Measurements from ENCODE around the gene CACYBP.

The CACYBP gene

GRCh38 chr1:174984952-174985351, 14.8 kb upstream of the CACYBP start:
- Histone ChIP-seq H3K27ac (ENCODE audit: low read length, poor library complexity, severe bottlenecking) (no peak overlapping the region), H2AK5ac (ENCODE audit: low read length, severe bottlenecking) (no peak overlapping the region), H3K9me3 (ENCODE audit: control insufficient read depth, low read length) (no peaks in the 10 kb centered on the region), H3K4me1 (ENCODE audit: control insufficient read depth, insufficient read depth, low read depth, low read length) (no peaks in the 10 kb centered on the region), H3K14ac (ENCODE audit: low read length in 2 of 2) (no peak overlapping the region), H4K91ac (ENCODE audit: low read length) (no peak overlapping the region), H2BK120ac (ENCODE audit: low read depth, low read length) (no peak overlapping the region), H4K8ac (ENCODE audit: low read length) (no peak overlapping the region), H3K9ac (ENCODE audit: low read length) (no peak overlapping the region), H3K4me3 (ENCODE audit: insufficient read depth in 1 of 2, low read depth in 1 of 2, low read length in 2 of 2) (no peak overlapping the region), H3K18ac (ENCODE audit: low read depth in 1 of 2, low read length in 2 of 2) (no peak overlapping the region), H2BK12ac (ENCODE audit: low read length in 2 of 2) (no peak overlapping the region), H3K4me2 (ENCODE audit: low read length, poor library complexity, severe bottlenecking) (no peak overlapping the region), H3K79me1 (replicated peaks; ENCODE audit: low read length, poor library complexity, severe bottlenecking) (no peaks in the 10 kb centered on the region), H2BK15ac (ENCODE audit: low read depth, poor library complexity, severe bottlenecking) (no peak overlapping the region), H3K36me3 (ENCODE audit: control insufficient read depth in 1 of 2, insufficient read depth in 2 of 2, low read depth in 1 of 2, low read length in 2 of 2) (peaks cover 0 to 6% of the 10 kb centered on the region in 2 experiments), H3K4ac (ENCODE audit: low read depth in 1 of 2, low read length in 2 of 2) (no peak overlapping the region), H3K23ac (ENCODE audit: low read length in 2 of 2) (no peak overlapping the region), H2BK5ac (ENCODE audit: low read depth, low read length, poor library complexity, severe bottlenecking) (no peak overlapping the region), H3K27me3 (ENCODE audit: control insufficient read depth in 1 of 2, insufficient read depth in 1 of 2, low read length in 2 of 2) (no peaks in the 10 kb centered on the region), H2AFZ (ENCODE audit: low read depth, low read length) (no peak overlapping the region)
- DNase-seq = no peak
- WGBS = 97% methylated on average over 4 of the region's 4 CpGs

- no peak overlapping the region for H2AFZ ChIP-seq (ENCODE audit: low read depth, low read length)
- no peak overlapping the region for H3K14ac ChIP-seq (ENCODE audit: low read length in 2 of 2)
- no peak overlapping the region for H2BK120ac ChIP-seq (ENCODE audit: low read depth, low read length)
- H4K91ac ChIP-seq (ENCODE audit: low read length) = no peak overlapping the region
- no peak overlapping the region for H3K9ac ChIP-seq (ENCODE audit: low read length)
- H3K36me3 ChIP-seq (ENCODE audit: control insufficient read depth in 1 of 2, insufficient read depth in 2 of 2, low read depth in 1 of 2, low read length in 2 of 2) = peaks cover 0 to 8% of the 10 kb centered on the region in 2 experiments
- no peak overlapping the region for H2AK5ac ChIP-seq (ENCODE audit: low read length, severe bottlenecking)
- DNase-seq = no peak
- no peak overlapping the region for H2BK5ac ChIP-seq (ENCODE audit: low read depth, low read length, poor library complexity, severe bottlenecking)
- H3K18ac ChIP-seq (ENCODE audit: low read depth in 1 of 2, low read length in 2 of 2) = no peak overlapping the region
- H3K9me3 ChIP-seq (ENCODE audit: control insufficient read depth, low read length) = no peaks in the 10 kb centered on the region
- no peaks in the 10 kb centered on the region for H3K79me1 ChIP-seq (replicated peaks; ENCODE audit: low read length, poor library complexity, severe bottlenecking)
- no peaks in the 10 kb centered on the region for H3K4me1 ChIP-seq (ENCODE audit: control insufficient read depth, insufficient read depth, low read depth, low read length)
- no peak overlapping the region for H4K8ac ChIP-seq (ENCODE audit: low read length)
- no peak overlapping the region for H3K23ac ChIP-seq (ENCODE audit: low read length in 2 of 2)
- H3K27me3 ChIP-seq (ENCODE audit: control insufficient read depth in 1 of 2, insufficient read depth in 1 of 2, low read length in 2 of 2) = no peaks in the 10 kb centered on the region
- no peak overlapping the region for H3K4me3 ChIP-seq (ENCODE audit: insufficient read depth in 1 of 2, low read depth in 1 of 2, low read length in 2 of 2)
- H3K4me2 ChIP-seq (ENCODE audit: low read length, poor library complexity, severe bottlenecking) = no peak overlapping the region
- H2BK15ac ChIP-seq (ENCODE audit: low read depth, poor library complexity, severe bottlenecking) = no peak overlapping the region
- H2BK12ac ChIP-seq (ENCODE audit: low read length in 2 of 2) = no peak overlapping the region
- no peak overlapping the region for H3K27ac ChIP-seq (ENCODE audit: low read length, poor library complexity, severe bottlenecking)
- H3K4ac ChIP-seq (ENCODE audit: low read depth in 1 of 2, low read length in 2 of 2) = no peak overlapping the region
Measured at GRCh38 chr1:174988539-174988938, 11.2 kb upstream of the CACYBP start.

GRCh38 chr1:174988986-174989385, 10.8 kb upstream of the CACYBP start:
- 94% methylated on average over 2 of the region's 3 CpGs for WGBS
- H2AK5ac ChIP-seq (ENCODE audit: low read length, severe bottlenecking) = no peak overlapping the region
- H2BK5ac ChIP-seq (ENCODE audit: low read depth, low read length, poor library complexity, severe bottlenecking) = no peak overlapping the region
- no peak overlapping the region for H2AFZ ChIP-seq (ENCODE audit: low read depth, low read length)
- H3K18ac ChIP-seq (ENCODE audit: low read depth in 1 of 2, low read length in 2 of 2) = no peak overlapping the region
- peaks cover 0 to 8% of the 10 kb centered on the region in 2 experiments for H3K36me3 ChIP-seq (ENCODE audit: control insufficient read depth in 1 of 2, insufficient read depth in 2 of 2, low read depth in 1 of 2, low read length in 2 of 2)
- DNase-seq = no peak
- H3K4me3 ChIP-seq (ENCODE audit: insufficient read depth in 1 of 2, low read depth in 1 of 2, low read length in 2 of 2) = peak overlapping the region in 1 of 2 experiments; percentile 89
- no peak overlapping the region for H3K4me2 ChIP-seq (ENCODE audit: low read length, poor library complexity, severe bottlenecking)
- peak overlapping the region; percentile 95 for H3K9ac ChIP-seq (ENCODE audit: low read length)
- H3K4me1 ChIP-seq (ENCODE audit: control insufficient read depth, insufficient read depth, low read depth, low read length) = no peaks in the 10 kb centered on the region
- no peak overlapping the region for H4K8ac ChIP-seq (ENCODE audit: low read length)
- H4K91ac ChIP-seq (ENCODE audit: low read length) = no peak overlapping the region
- H3K4ac ChIP-seq (ENCODE audit: low read depth in 1 of 2, low read length in 2 of 2) = no peak overlapping the region
- no peak overlapping the region for H2BK15ac ChIP-seq (ENCODE audit: low read depth, poor library complexity, severe bottlenecking)
- H3K79me1 ChIP-seq (replicated peaks; ENCODE audit: low read length, poor library complexity, severe bottlenecking) = no peaks in the 10 kb centered on the region
- H3K14ac ChIP-seq (ENCODE audit: low read length in 2 of 2) = no peak overlapping the region
- H3K27ac ChIP-seq (ENCODE audit: low read length, poor library complexity, severe bottlenecking) = no peak overlapping the region
- no peak overlapping the region for H2BK120ac ChIP-seq (ENCODE audit: low read depth, low read length)
- no peaks in the 10 kb centered on the region for H3K27me3 ChIP-seq (ENCODE audit: control insufficient read depth in 1 of 2, insufficient read depth in 1 of 2, low read length in 2 of 2)
- no peak overlapping the region for H3K23ac ChIP-seq (ENCODE audit: low read length in 2 of 2)
- H2BK12ac ChIP-seq (ENCODE audit: low read length in 2 of 2) = no peak overlapping the region
- no peaks in the 10 kb centered on the region for H3K9me3 ChIP-seq (ENCODE audit: control insufficient read depth, low read length)

- Histone ChIP-seq H4K8ac (ENCODE audit: low read length) (no peak overlapping the region), H3K18ac (ENCODE audit: low read depth in 1 of 2, low read length in 2 of 2) (no peak overlapping the region), H4K91ac (ENCODE audit: low read length) (no peak overlapping the region), H3K4me1 (ENCODE audit: control insufficient read depth, insufficient read depth, low read depth, low read length) (no peaks in the 10 kb centered on the region), H2BK120ac (ENCODE audit: low read depth, low read length) (no peak overlapping the region), H3K9me3 (ENCODE audit: control insufficient read depth, low read length) (no peaks in the 10 kb centered on the region), H3K4me2 (ENCODE audit: low read length, poor library complexity, severe bottlenecking) (no peak overlapping the region), H2AK5ac (ENCODE audit: low read length, severe bottlenecking) (no peak overlapping the region), H3K36me3 (ENCODE audit: control insufficient read depth in 1 of 2, insufficient read depth in 2 of 2, low read depth in 1 of 2, low read length in 2 of 2) (peaks cover 0 to 5% of the 10 kb centered on the region in 2 experiments), H3K27ac (ENCODE audit: low read length, poor library complexity, severe bottlenecking) (no peak overlapping the region), H2BK15ac (ENCODE audit: low read depth, poor library complexity, severe bottlenecking) (no peak overlapping the region), H3K27me3 (ENCODE audit: control insufficient read depth in 1 of 2, insufficient read depth in 1 of 2, low read length in 2 of 2) (no peaks in the 10 kb centered on the region), H3K23ac (ENCODE audit: low read length in 2 of 2) (no peak overlapping the region), H3K14ac (ENCODE audit: low read length in 2 of 2) (no peak overlapping the region), H2AFZ (ENCODE audit: low read depth, low read length) (no peak overlapping the region), H3K4me3 (ENCODE audit: insufficient read depth in 1 of 2, low read depth in 1 of 2, low read length in 2 of 2) (peak overlapping the region in 1 of 2 experiments; percentile 89), H3K4ac (ENCODE audit: low read depth in 1 of 2, low read length in 2 of 2) (no peak overlapping the region), H3K9ac (ENCODE audit: low read length) (peak overlapping the region; percentile 95), H2BK12ac (ENCODE audit: low read length in 2 of 2) (no peak overlapping the region), H3K79me1 (replicated peaks; ENCODE audit: low read length, poor library complexity, severe bottlenecking) (no peaks in the 10 kb centered on the region), H2BK5ac (ENCODE audit: low read depth, low read length, poor library complexity, severe bottlenecking) (no peak overlapping the region)
- 94% methylated on average over 4 of the region's 5 CpGs for WGBS
- DNase-seq = no peak
Measured at GRCh38 chr1:174989536-174990220, 10.1 kb upstream of the CACYBP start.

Measured in mesenchymal stem cell (in vitro differentiated cells and primary cell).